ENCODE data around the gene GNAI3. TPM values are rescaled to one million over a fixed set of nuclear protein-coding genes. Genes with fewer than 3 reads are reported as not detected.

Gene GNAI3
- total RNA-seq, 1 experiment from 2014 or later: 8.3 TPM

DNA sequence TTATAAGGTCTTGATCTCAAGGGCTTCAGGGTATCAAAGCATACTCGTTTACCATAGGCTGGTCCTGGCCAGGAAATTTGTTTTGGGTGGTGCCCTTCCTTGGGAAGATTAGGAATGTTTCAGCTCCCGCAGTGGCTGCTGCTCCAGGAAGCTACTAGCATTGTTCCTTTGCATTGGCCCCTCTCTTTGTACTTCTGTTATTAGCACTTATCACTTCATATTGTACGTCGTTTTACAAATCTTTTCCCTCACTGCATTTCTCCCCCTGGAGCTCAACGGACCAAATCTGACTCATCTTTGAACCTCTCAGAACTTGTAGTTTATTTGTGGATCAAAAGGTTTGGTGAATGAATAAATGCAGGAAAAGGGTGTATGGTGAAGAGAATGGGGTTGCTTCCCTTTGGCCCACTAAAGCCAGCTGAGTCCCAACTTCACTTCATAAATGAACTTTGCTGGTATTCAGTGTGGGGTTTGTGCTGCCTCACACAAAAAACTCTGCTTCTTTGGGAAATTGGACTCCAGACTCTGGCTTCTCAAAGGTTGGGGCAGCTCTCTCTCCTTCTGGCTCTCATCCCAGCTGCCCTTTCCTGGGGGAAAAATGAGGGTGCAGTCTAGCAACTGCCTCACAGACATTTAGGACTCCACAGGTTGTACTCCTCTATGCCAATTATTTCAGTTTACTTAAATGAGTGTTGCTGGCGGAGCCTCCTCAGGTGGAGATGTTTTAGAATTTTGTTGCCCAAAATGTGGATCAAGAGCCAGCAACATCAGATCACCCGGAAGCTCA lies 65.1 kb downstream of the GNAI3 start:
- in situ Hi-C loops (cut with HindIII; ENCODE audit: low pct_unique_long_range_greater_than_20kb, low sequenced_read_pairs): no loop called here
- no peak for DNase-seq (ENCODE audit: low read depth, low spot score)

DNA sequence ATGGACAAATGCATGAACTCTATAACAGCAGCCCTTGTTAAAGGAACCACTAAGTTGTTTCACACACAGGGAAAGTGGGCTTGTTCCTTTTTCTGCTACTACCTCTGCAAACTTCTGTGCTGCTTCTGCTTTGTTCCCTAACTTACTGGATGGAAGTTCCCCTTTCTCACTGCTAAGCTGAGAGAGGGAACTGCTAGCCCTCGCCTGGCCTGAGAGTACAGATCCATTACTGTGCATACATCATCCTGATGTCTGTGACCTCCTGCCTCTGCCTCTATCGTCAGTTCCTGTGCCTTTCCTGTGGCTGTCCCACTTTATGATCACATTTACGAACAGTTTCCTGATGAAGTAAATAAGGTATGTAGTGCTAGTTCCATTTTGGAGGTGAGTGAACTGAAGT lies 67.5 kb downstream of the GNAI3 start:
- DNase-seq (ENCODE audit: low read depth, low spot score): no peak
- in situ Hi-C loops (cut with HindIII; ENCODE audit: low pct_unique_long_range_greater_than_20kb, low sequenced_read_pairs): no loop called here

DNA sequence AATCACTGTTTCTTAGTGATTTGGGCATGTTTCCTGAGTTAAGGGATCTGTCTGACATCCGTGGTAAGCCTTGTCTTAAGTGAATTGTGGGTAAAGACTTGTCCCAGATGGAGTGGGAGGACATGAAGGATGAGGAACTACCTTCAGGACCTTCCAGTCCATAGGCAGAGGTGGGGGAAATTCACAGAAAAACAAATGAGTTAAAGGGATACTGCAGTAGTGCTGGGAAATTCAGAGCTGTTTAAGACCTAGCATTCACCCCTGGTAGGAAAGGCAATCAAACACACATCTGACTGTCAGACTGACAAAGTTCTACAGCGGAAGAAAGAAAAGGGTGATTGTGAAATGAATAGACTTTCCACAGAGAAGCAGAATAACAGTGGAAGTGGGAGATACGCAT lies 68.0 kb downstream of the GNAI3 start:
- no peak for DNase-seq (ENCODE audit: low read depth, low spot score)
- in situ Hi-C loops (cut with HindIII; ENCODE audit: low pct_unique_long_range_greater_than_20kb, low sequenced_read_pairs): no loop called here

DNA sequence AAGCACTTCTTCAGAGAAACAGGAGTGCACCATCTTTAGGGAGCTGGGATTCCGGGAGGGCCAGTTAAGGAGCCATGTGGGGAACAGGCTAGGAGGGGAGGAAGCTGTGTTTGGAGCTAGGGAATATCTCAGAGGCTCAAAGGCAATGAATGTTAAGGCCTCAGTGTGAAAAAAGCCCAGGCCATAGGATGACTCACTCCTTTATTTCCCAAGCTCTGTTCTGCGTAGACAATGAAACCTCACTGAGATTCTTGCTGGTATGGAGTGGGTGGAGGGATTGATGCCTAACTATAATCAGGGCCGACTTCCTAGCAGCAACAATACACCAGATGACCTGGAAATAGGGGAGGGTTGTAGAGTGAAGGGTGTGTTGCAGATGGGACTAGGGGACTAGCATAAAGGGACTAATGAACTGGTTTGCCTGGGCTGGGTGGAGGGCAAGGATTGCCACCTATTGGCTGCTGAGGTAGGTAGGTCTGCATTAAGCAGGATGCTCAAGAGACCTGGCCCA lies 68.9 kb downstream of the GNAI3 start:
- in situ Hi-C loops (cut with HindIII; ENCODE audit: low pct_unique_long_range_greater_than_20kb, low sequenced_read_pairs): no loop called here
- peak; percentile 61 for DNase-seq (ENCODE audit: low read depth, low spot score)

DNA sequence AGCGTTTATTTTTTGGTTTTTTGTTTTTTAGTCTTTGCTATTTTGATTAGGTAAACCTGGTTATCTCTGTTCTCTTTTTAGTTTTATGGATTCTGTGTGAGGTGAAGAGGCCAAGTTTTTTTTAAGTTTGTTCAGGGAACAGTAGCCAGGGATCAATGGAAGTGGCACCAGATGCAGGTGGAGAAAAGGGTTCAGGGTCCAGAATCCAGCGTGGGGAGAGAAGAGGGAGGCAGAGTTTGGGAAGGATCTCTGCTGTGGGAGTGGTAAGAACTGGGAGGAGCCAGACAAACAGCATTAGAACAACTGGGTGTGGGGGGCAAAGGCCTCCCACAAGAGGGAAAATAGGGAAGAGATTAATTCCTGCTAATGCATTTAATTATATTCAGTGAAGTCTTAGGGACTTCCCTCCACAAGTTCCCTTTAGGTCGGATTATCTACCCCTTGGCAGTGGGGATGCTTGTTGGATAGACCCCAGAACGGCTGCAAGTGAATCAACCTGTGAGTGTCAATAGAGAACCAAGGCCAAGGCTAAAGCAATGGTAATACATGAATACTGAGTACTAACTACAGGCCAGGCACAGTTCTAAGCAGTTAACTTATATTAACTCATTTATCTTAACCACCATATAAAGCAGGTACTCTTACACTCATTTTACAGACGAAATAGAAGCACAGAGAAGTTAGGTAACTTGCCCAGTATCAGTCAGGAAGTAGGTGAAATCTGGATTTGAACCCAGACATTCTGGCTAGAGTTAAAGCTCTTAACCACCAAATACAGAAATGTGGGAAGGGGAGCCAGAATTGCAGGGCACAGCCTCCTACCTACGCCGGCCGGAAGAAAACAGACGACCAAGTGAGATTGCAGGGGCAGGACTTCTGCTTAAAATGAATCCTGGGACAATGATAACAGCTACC lies 70.5 kb downstream of the GNAI3 start:
- no peak for DNase-seq (ENCODE audit: low read depth, low spot score)
- in situ Hi-C loops (cut with HindIII; ENCODE audit: low pct_unique_long_range_greater_than_20kb, low sequenced_read_pairs): no loop called here

DNA sequence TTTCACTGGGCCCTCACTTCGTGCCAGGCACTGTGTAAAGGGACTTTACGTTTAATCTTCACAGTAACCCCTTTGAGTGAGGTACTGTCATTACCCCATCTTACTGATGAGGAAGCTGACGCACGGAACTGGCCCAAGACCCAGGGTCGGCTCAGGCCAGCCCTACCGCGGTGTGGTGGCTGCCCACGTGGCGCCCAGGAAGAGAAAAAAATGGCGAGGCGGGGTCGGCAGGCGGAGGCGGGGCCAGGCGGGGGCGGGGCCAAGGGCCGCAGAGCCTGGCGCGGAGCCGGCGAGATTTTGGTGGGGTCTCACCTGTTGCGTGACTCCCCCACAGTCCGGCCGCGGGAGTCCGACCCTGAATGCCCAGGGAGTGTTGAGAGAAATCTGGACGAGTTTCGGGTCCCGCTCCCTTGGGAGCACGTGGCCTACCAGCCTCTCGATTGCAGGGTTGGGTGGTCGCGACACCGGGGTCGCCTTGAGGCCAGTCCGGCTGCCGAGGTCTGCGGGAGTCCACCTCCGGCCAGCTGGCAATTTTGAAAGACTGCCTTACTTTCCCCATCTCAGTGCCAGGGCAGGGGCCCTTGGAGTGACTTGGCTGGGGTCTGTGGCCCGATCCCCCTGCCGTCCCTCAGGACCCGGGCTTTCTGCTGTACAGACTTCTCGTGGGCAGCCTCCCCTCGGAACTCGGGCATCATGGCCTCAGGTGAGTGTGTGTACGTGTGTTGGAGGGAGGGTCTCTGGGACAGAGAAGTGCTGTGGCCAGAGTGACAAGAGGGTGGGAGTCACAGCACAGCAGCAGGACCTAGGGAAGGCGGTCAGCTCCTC lies 71.4 kb downstream of the GNAI3 start, which contains the start of the genes AMPD2 and GNAT2:
AMPD2 (plus strand) TSS at position 262 of the 825 bp plus-strand sequence. CDS start 1,339 bp downstream, outside the sequence.
GNAT2 (minus strand) TSS at position 41 of the 825 bp plus-strand sequence. CDS start 6,746 bp downstream, outside the sequence.
- in situ Hi-C loops (cut with HindIII; ENCODE audit: low pct_unique_long_range_greater_than_20kb, low sequenced_read_pairs): no loop called here
- DNase-seq (ENCODE audit: low read depth, low spot score): peak; percentile 75

DNA sequence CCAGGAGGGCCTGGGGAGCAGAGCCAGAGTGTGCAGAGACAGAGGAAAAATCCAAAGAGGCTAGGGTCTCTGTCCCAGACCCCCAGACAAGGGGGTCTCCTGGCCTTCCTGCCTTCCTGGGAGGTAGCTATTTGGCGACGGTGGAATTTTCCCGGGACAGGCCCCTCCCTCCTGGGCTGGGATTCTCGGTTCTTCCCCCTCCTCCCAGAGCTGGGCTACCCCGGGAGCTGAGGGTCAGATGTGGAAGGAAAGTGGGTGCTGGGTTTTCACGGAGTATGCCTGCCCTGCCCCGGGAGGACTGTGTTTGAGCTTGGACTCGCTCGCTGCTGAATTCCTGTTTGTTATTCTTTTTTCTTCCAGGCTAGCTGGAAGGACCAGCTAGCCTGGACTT lies 72.0 kb downstream of the GNAI3 start:
- in situ Hi-C loops (cut with HindIII; ENCODE audit: low pct_unique_long_range_greater_than_20kb, low sequenced_read_pairs): no loop called here
- no peak for DNase-seq (ENCODE audit: low read depth, low spot score)

DNA sequence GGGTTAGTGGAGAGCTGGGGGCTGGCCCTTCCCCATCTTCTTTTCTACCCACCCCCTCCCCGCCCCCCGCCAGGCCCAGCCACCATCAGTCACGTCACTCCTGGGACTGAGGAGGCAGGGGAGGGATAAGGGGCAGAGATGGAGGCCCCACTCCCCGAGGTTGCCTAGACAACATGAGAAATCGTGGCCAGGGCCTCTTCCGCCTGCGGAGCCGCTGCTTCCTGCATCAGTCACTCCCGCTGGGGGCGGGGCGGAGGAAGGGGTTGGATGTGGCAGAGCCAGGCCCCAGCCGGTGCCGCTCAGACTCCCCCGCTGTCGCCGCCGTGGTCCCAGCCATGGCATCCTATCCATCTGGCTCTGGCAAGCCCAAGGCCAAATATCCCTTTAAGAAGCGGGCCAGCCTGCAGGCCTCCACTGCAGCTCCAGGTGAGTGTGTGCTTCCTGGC lies 72.4 kb downstream of the GNAI3 start:
- peak; percentile 77 for DNase-seq (ENCODE audit: low read depth, low spot score)
- in situ Hi-C loops (cut with HindIII; ENCODE audit: low pct_unique_long_range_greater_than_20kb, low sequenced_read_pairs): no loop called here

DNA sequence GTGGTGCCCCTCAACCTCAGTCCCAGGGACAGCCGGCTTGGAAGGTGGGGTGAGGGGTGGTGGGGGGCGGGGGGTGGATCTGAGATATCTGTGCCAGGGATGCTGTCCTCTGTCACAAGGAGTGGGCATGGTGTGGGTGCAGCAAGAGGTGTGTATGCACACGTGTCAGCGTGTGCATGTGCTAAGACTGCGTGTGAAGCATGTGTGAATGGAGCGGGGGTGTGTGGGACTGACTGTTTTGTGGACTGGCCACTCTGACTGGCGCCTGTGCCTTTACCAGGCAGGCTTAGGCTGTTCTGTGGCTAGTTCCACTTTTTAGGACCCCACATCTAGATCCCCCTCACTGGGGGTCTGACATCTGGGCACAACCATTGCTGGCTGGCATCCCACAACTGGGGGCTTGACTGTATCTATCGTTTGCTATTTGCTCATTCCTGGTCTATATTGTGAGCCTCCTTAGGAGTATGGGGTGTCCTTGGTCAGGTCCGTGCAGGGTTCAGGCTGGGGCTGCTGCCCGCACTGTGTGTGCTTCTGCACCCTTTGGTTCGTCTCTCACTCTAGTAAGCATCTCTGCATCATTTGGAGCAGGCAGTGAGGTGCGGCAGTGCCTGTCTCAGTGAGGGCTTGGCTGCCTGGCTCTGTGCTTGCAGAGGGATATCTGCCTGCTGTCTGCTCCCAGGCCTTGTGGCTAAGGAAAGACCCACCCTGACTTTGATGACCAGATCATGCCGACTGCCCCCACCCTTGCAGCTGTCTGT lies 73.1 kb downstream of the GNAI3 start:
- in situ Hi-C loops (cut with HindIII; ENCODE audit: low pct_unique_long_range_greater_than_20kb, low sequenced_read_pairs): no loop called here
- no peak for DNase-seq (ENCODE audit: low read depth, low spot score)

DNA sequence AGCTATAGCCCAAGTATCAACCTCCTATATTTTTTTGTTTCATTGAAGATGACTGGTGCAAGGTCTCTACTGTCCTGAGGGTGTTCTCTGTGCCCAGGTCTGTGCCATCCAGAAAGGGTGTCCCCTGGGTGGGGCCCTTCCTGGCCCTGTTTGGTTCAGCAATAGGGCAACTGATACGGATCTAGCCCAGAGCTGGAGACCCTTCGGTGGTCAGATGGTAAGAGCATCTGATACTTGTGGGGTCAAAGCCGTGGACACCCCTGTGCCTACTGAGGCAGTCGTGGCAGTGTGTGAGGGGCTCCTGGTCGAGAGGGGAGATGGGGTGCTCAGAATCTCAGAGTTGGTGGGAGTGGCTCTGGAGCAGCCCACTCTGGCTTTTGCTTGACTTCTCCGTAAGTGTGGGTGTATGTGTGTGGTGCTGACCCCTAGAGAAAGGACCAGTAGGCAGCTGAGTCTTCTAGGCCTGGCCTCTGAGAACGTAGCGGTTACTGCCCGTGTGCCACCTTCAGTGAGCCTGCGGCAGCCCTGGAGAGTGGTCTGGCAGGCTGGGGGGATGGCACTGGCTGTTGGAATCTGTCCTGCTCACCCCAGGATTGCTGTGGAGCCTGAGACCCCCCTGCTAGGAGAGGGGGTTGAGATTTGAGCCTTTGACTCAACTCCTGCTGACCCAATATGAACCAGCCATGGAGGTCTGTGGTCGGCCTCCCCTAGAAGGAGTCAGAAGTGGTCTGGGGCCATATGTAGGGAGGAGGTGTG lies 73.9 kb downstream of the GNAI3 start:
- in situ Hi-C loops (cut with HindIII; ENCODE audit: low pct_unique_long_range_greater_than_20kb, low sequenced_read_pairs): no loop called here

DNA sequence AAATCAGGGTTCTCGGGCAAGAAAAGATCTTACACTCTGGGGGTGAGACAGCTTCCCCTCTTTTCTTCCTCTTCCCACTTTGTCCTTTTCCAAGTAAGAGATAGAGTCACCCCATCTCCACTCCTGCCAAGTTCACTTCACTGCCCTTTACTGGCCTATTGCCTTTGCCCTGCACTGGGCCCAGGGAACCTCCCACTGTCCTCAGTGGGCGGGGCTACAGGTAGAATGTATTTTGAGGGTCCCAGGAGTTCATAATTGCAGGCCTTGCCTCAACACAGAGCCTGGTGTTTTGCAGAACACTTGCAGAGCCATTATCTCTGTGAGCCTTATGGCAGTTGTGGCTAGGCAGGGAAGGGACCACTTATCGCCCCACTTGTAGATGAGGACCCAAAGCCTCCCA lies 74.5 kb downstream of the GNAI3 start:
- in situ Hi-C loops (cut with HindIII; ENCODE audit: low pct_unique_long_range_greater_than_20kb, low sequenced_read_pairs): no loop called here
- DNase-seq (ENCODE audit: low read depth, low spot score): no peak

More for the DNA sequence above, 73.9 kb downstream of the GNAI3 start:
- DNase-seq (ENCODE audit: low read depth, low spot score): no peak

DNA sequence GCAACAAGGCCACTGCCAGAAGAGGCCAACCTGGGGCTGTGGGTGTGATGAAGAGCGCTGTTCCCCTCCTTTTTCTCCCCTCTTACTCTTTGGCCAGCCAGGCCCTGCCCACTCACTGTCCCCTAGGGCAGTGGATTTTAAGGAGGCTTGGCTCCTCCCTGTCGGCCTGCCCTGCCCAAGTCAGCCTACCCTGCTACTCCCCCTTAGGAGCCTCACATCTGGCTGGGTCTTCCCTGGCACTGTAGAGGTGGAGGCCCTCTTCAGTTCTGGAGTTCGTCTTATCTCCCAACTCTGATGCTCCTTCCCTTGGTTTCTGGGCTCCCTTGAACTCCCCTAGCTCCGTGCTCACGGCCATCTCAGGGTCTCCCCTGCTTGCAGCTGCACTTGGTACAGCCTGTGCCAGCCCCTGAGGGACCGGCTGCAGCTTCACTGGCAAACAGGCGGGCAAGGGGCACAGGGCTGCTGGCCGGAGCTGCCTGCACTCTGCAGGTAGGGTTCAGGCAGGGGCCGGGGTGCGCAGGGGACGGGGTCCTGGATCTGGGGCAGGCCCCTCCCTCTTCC lies 75.3 kb downstream of the GNAI3 start:
- DNase-seq (ENCODE audit: low read depth, low spot score): no peak

DNA sequence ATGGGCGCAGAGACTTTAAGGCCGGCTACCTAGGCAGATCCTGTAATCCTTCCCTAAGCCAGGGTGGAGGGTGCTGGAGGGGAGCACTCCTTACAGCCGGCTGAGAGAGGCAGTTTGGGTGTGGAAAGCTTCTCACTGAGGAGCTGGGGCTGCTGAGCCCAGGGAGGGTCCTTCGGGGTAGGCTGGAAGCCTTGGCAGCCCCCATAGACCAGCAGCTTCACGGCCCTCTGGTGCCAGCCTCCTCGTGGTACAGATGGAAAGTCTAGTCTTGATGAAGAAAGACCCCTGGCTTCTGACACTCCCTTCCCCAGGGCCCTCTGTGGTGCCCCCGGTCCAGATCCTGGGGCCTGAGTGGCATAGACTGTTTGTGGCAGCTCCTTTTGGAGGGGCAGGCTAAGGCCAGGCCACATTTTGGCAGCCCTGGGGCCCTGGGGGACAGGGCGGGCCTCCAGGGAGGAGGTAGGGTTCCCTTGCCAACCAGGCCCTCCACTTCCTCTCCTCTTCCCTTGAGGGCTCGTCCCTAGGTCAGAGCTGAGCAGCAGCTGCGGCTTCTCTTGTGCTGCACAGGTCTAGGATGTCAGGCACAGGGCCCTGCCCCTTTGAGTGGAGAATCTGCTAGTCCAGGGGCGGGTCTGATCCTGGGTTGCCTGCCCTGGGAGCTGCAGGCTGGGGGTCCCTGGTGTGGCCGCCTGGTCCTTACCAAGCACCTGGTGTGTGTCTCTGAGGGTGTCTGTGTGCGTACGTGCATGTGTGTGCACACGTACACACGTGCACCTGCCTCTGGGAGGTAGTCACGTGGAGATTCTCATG lies 76.0 kb downstream of the GNAI3 start:
- in situ Hi-C loops (cut with HindIII; ENCODE audit: low pct_unique_long_range_greater_than_20kb, low sequenced_read_pairs): no loop called here
- no peak for DNase-seq (ENCODE audit: low read depth, low spot score)

More for the DNA sequence above, 75.3 kb downstream of the GNAI3 start:
- in situ Hi-C loops (cut with HindIII; ENCODE audit: low pct_unique_long_range_greater_than_20kb, low sequenced_read_pairs): no loop called here

DNA sequence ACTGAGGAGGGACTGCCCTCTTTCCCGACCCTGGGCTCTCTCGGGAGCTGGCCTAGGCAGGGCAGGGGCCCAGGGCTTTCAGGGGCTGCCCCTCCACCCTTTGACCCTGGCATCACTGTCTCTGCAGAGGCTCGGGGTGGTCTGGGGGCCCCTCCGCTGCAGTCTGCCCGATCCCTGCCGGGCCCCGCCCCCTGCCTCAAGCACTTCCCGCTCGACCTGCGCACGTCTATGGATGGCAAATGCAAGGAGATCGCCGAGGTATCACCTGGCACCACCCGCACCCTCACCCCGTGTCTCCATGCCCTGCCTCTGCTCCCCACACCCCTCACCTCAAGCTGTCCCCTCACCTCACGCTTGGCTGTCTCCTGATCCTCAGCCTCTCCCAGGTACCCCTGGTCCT lies 76.8 kb downstream of the GNAI3 start:
- in situ Hi-C loops (cut with HindIII; ENCODE audit: low pct_unique_long_range_greater_than_20kb, low sequenced_read_pairs): no loop called here
- no peak for DNase-seq (ENCODE audit: low read depth, low spot score)
